ENCODE measurements around the gene MAN1C1.
"Not testable (repeated sequence)": the region's sequence is repeated elsewhere in the genome, so short reads cannot be mapped to it uniquely, and the experiment has no call there.

The MAN1C1 gene

GRCh38 chr1:25583519-25584370 lies 32.8 kb upstream of the MAN1C1 start:
- DNase-seq: no peak

GRCh38 chr1:25586181-25586588 lies 30.4 kb upstream of the MAN1C1 start:
- DNase-seq: no peak

GRCh38 chr1:25587290-25587689 lies 29.3 kb upstream of the MAN1C1 start:
- no peak for DNase-seq

- DNase-seq: not testable (repeated sequence)
Observed at GRCh38 chr1:25588224-25588623, 28.4 kb upstream of the MAN1C1 start.

GRCh38 chr1:25588786-25589185 lies 27.8 kb upstream of the MAN1C1 start:
- not testable (repeated sequence) for DNase-seq

GRCh38 chr1:25590096-25590824 lies 26.3 kb upstream of the MAN1C1 start:
- peak; percentile 26 for DNase-seq

- DNase-seq: no peak
Observed at GRCh38 chr1:25593861-25594260, 22.7 kb upstream of the MAN1C1 start.

GRCh38 chr1:25594971-25595370 lies 21.6 kb upstream of the MAN1C1 start:
- no peak for DNase-seq

- not testable (repeated sequence) for DNase-seq
Observed at GRCh38 chr1:25596641-25597040, 19.9 kb upstream of the MAN1C1 start.

- no peak for DNase-seq
Observed at GRCh38 chr1:25598879-25599278, 17.7 kb upstream of the MAN1C1 start.

GRCh38 chr1:25599969-25600610 lies 16.5 kb upstream of the MAN1C1 start:
- DNase-seq: no peak

- not testable (repeated sequence) for DNase-seq
Observed at GRCh38 chr1:25600971-25601699, 15.5 kb upstream of the MAN1C1 start.

- DNase-seq: not testable (repeated sequence)
Observed at GRCh38 chr1:25603779-25604538, 12.6 kb upstream of the MAN1C1 start.

GRCh38 chr1:25607123-25607522 lies 9.5 kb upstream of the MAN1C1 start:
- DNase-seq: no peak

- peak; percentile 95 for DNase-seq
Observed at GRCh38 chr1:25608488-25609178, 8.0 kb upstream of the MAN1C1 start.

- no peak for DNase-seq
Observed at GRCh38 chr1:25609921-25610320, 6.7 kb upstream of the MAN1C1 start.

- peak; percentile 47 for DNase-seq
Observed at GRCh38 chr1:25610822-25611630, 5.6 kb upstream of the MAN1C1 start.

GRCh38 chr1:25611843-25612242 lies 4.7 kb upstream of the MAN1C1 start:
- DNase-seq: no peak

GRCh38 chr1:25612421-25612820 lies 4.2 kb upstream of the MAN1C1 start:
- no peak for DNase-seq

- DNase-seq: no peak
Observed at GRCh38 chr1:25613091-25613490, 3.5 kb upstream of the MAN1C1 start.
